ENCODE measurements around the gene ALDH9A1.
"Not testable (repeated sequence)": the region's sequence is repeated elsewhere in the genome, so short reads cannot be mapped to it uniquely, and the experiment has no call there.

The ALDH9A1 gene

GRCh38 chr1:165644064-165644735, 54.2 kb downstream of the ALDH9A1 start:
- Histone ChIP-seq H3K9me3 (ENCODE audit: control insufficient read depth, insufficient read depth, low read depth, low read length) (no peaks in the 10 kb centered on the region), H3K27ac (ENCODE audit: low read depth, low read length) (no peak overlapping the region), H3K4me1 (ENCODE audit: control insufficient read depth, insufficient read depth, low read length) (peaks cover 4% of the 10 kb centered on the region; the same call in 1 of the 2 replicates), H3K9ac (ENCODE audit: low read length) (no peak overlapping the region), H3K4me3 (ENCODE audit: low read depth, low read length) (no peak overlapping the region), H3K36me3 (ENCODE audit: control insufficient read depth, insufficient read depth, low read length) (0 out of 2 replicates have a peak, but pooled peaks cover 3% of the 10 kb centered on the region), H3K27me3 (ENCODE audit: control insufficient read depth, insufficient read depth, low read length) (no peaks in the 10 kb centered on the region)

GRCh38 chr1:165641231-165641987, 57.0 kb downstream of the ALDH9A1 start:
- Histone ChIP-seq H3K9me3 (ENCODE audit: control insufficient read depth, insufficient read depth, low read depth, low read length) (no peaks in the 10 kb centered on the region), H3K27me3 (ENCODE audit: control insufficient read depth, insufficient read depth, low read length) (no peaks in the 10 kb centered on the region), H3K27ac (ENCODE audit: low read depth, low read length) (no peak overlapping the region), H3K4me3 (ENCODE audit: low read depth, low read length) (no peak overlapping the region), H3K4me1 (ENCODE audit: control insufficient read depth, insufficient read depth, low read length) (peaks cover 6% of the 10 kb centered on the region), H3K36me3 (ENCODE audit: control insufficient read depth, insufficient read depth, low read length) (0 out of 2 replicates have a peak, but pooled peaks cover 3% of the 10 kb centered on the region), H3K9ac (ENCODE audit: low read length) (no peak overlapping the region)

- Histone ChIP-seq H3K9me3 (ENCODE audit: control insufficient read depth, insufficient read depth, low read depth, low read length) (no peaks in the 10 kb centered on the region), H3K27me3 (ENCODE audit: control insufficient read depth, insufficient read depth, low read length) (no peaks in the 10 kb centered on the region), H3K27ac (ENCODE audit: low read depth, low read length) (no peak overlapping the region), H3K4me3 (ENCODE audit: low read depth, low read length) (no peak overlapping the region), H3K9ac (ENCODE audit: low read length) (no peak overlapping the region), H3K4me1 (ENCODE audit: control insufficient read depth, insufficient read depth, low read length) (peaks cover 13% of the 10 kb centered on the region), H3K36me3 (ENCODE audit: control insufficient read depth, insufficient read depth, low read length) (0 out of 2 replicates have a peak, but pooled peaks cover 3% of the 10 kb centered on the region)
These were observed 58.3 kb downstream of the ALDH9A1 start for GRCh38 chr1:165639821-165640623.

GRCh38 chr1:165638211-165638610, 60.2 kb downstream of the ALDH9A1 start:
- peaks cover 16% of the 10 kb centered on the region for H3K4me1 ChIP-seq (ENCODE audit: control insufficient read depth, insufficient read depth, low read length)
- not testable (repeated sequence) for H3K27ac ChIP-seq (ENCODE audit: low read depth, low read length); H3K9ac ChIP-seq (ENCODE audit: low read length); H3K9me3 ChIP-seq (ENCODE audit: control insufficient read depth, insufficient read depth, low read depth, low read length); H3K4me3 ChIP-seq (ENCODE audit: low read depth, low read length); H3K27me3 ChIP-seq (ENCODE audit: control insufficient read depth, insufficient read depth, low read length); H3K36me3 ChIP-seq (ENCODE audit: control insufficient read depth, insufficient read depth, low read length)

GRCh38 chr1:165637427-165637826, 60.9 kb downstream of the ALDH9A1 start:
- Histone ChIP-seq H3K9ac (ENCODE audit: low read length) (no peak overlapping the region), H3K9me3 (ENCODE audit: control insufficient read depth, insufficient read depth, low read depth, low read length) (no peaks in the 10 kb centered on the region), H3K27me3 (ENCODE audit: control insufficient read depth, insufficient read depth, low read length) (no peaks in the 10 kb centered on the region), H3K4me3 (ENCODE audit: low read depth, low read length) (no peak overlapping the region), H3K36me3 (ENCODE audit: control insufficient read depth, insufficient read depth, low read length) (0 out of 2 replicates have a peak, but pooled peaks cover 3% of the 10 kb centered on the region), H3K27ac (ENCODE audit: low read depth, low read length) (no peak overlapping the region), H3K4me1 (ENCODE audit: control insufficient read depth, insufficient read depth, low read length) (peaks cover 23% of the 10 kb centered on the region)

- Histone ChIP-seq H3K4me1 (ENCODE audit: control insufficient read depth, insufficient read depth, low read length) (peaks cover 25% of the 10 kb centered on the region), H3K4me3 (ENCODE audit: low read depth, low read length) (no peak overlapping the region), H3K9me3 (ENCODE audit: control insufficient read depth, insufficient read depth, low read depth, low read length) (no peaks in the 10 kb centered on the region), H3K36me3 (ENCODE audit: control insufficient read depth, insufficient read depth, low read length) (0 out of 2 replicates have a peak, but pooled peaks cover 3% of the 10 kb centered on the region), H3K27me3 (ENCODE audit: control insufficient read depth, insufficient read depth, low read length) (no peaks in the 10 kb centered on the region), H3K9ac (ENCODE audit: low read length) (no peak overlapping the region), H3K27ac (ENCODE audit: low read depth, low read length) (no peak overlapping the region)
These were observed 62.5 kb downstream of the ALDH9A1 start for GRCh38 chr1:165635823-165636222.

- H3K4me1 ChIP-seq (ENCODE audit: control insufficient read depth, insufficient read depth, low read length): peaks cover 25% of the 10 kb centered on the region
- H3K36me3 ChIP-seq (ENCODE audit: control insufficient read depth, insufficient read depth, low read length): 0 out of 2 replicates have a peak, but pooled peaks cover 3% of the 10 kb centered on the region
- H3K27me3 ChIP-seq (ENCODE audit: control insufficient read depth, insufficient read depth, low read length): no peaks in the 10 kb centered on the region
- H3K27ac ChIP-seq (ENCODE audit: low read depth, low read length): no peak overlapping the region
- no peak overlapping the region for H3K4me3 ChIP-seq (ENCODE audit: low read depth, low read length)
- H3K9me3 ChIP-seq (ENCODE audit: control insufficient read depth, insufficient read depth, low read depth, low read length): no peaks in the 10 kb centered on the region
- no peak overlapping the region for H3K9ac ChIP-seq (ENCODE audit: low read length)
These were observed 63.0 kb downstream of the ALDH9A1 start for GRCh38 chr1:165635329-165635728.

GRCh38 chr1:165634154-165634921, 64.0 kb downstream of the ALDH9A1 start:
- no peak overlapping the region for H3K9ac ChIP-seq (ENCODE audit: low read length)
- H3K27ac ChIP-seq (ENCODE audit: low read depth, low read length): no peak overlapping the region
- H3K27me3 ChIP-seq (ENCODE audit: control insufficient read depth, insufficient read depth, low read length): no peaks in the 10 kb centered on the region
- H3K36me3 ChIP-seq (ENCODE audit: control insufficient read depth, insufficient read depth, low read length): no peaks in the 10 kb centered on the region
- H3K4me3 ChIP-seq (ENCODE audit: low read depth, low read length): no peak overlapping the region
- H3K4me1 ChIP-seq (ENCODE audit: control insufficient read depth, insufficient read depth, low read length): peaks cover 30% of the 10 kb centered on the region
- no peaks in the 10 kb centered on the region for H3K9me3 ChIP-seq (ENCODE audit: control insufficient read depth, insufficient read depth, low read depth, low read length)

GRCh38 chr1:165633614-165634013, 64.7 kb downstream of the ALDH9A1 start:
- Histone ChIP-seq H3K36me3 (ENCODE audit: control insufficient read depth, insufficient read depth, low read length) (no peaks in the 10 kb centered on the region), H3K27ac (ENCODE audit: low read depth, low read length) (no peak overlapping the region), H3K9me3 (ENCODE audit: control insufficient read depth, insufficient read depth, low read depth, low read length) (no peaks in the 10 kb centered on the region), H3K27me3 (ENCODE audit: control insufficient read depth, insufficient read depth, low read length) (no peaks in the 10 kb centered on the region), H3K9ac (ENCODE audit: low read length) (no peak overlapping the region), H3K4me1 (ENCODE audit: control insufficient read depth, insufficient read depth, low read length) (peaks cover 30% of the 10 kb centered on the region), H3K4me3 (ENCODE audit: low read depth, low read length) (no peak overlapping the region)

GRCh38 chr1:165632491-165632890, 65.9 kb downstream of the ALDH9A1 start:
- Histone ChIP-seq H3K27ac (ENCODE audit: low read depth, low read length) (no peak overlapping the region), H3K27me3 (ENCODE audit: control insufficient read depth, insufficient read depth, low read length) (no peaks in the 10 kb centered on the region), H3K9me3 (ENCODE audit: control insufficient read depth, insufficient read depth, low read depth, low read length) (no peaks in the 10 kb centered on the region), H3K9ac (ENCODE audit: low read length) (peak overlapping the region; percentile 73), H3K4me3 (ENCODE audit: low read depth, low read length) (peak overlapping the region; percentile 74), H3K4me1 (ENCODE audit: control insufficient read depth, insufficient read depth, low read length) (peaks cover 27% of the 10 kb centered on the region), H3K36me3 (ENCODE audit: control insufficient read depth, insufficient read depth, low read length) (no peaks in the 10 kb centered on the region)
